ENCODE data around the gene OPRL1.

The OPRL1 gene

DNA sequence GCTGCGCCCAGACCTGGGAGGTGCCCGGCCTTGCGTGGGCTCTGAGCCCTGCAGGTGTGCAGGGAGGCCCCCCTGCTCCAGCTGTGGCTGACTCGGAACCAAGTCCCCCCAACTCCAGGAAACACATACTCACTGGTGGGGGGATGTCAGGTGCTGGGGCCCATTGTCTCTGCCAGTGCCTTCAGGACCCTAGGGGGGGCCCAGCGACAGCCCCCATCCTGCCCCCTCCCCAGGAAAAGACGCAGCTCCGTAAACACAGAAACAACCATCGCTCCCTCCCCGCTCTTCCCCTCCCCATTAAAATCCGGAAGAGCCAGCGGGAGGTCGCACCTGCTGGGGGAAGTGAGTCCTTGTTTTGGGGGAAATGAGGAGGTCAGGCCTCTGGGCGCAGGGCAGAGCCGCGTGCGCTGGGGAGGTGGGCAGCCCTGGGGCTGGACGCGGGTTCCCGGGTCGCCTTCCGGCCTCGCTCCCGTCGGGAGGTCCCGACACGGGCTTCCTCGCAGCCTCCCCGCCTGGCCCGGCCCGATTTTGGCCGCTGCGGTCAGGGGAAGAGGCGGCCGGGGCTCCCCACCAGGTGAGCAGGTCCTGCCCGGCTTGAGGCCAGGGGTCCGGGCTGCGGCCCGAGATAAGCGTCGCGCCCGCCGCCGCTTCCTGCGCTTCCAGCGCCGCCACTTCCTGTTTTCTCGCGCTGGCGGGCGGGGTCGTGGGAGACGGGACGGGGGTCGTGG, 37.7 kb upstream of the OPRL1 start:
- DNase-seq (ENCODE audit: low read depth) = no peak

DNA sequence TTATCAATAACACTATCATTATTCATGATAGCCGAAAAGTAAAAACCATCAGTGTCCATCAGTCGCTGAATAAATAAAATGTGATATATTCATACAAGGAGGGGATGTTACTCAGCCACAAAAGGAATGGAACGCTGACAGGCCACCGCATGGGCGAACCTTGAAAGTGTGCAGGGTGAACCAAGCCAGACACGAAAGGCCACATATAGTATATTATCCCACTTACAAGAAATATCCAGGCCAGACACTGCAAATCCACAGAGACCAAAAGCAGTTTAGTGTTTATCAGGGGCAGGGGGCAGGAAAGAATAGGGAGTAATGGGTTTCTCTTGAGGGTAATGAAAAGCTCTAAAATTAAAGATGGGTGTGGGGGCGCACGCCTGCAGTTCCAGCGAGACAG, 36.1 kb upstream of the OPRL1 start:
- no peak for DNase-seq (ENCODE audit: low read depth)

DNA sequence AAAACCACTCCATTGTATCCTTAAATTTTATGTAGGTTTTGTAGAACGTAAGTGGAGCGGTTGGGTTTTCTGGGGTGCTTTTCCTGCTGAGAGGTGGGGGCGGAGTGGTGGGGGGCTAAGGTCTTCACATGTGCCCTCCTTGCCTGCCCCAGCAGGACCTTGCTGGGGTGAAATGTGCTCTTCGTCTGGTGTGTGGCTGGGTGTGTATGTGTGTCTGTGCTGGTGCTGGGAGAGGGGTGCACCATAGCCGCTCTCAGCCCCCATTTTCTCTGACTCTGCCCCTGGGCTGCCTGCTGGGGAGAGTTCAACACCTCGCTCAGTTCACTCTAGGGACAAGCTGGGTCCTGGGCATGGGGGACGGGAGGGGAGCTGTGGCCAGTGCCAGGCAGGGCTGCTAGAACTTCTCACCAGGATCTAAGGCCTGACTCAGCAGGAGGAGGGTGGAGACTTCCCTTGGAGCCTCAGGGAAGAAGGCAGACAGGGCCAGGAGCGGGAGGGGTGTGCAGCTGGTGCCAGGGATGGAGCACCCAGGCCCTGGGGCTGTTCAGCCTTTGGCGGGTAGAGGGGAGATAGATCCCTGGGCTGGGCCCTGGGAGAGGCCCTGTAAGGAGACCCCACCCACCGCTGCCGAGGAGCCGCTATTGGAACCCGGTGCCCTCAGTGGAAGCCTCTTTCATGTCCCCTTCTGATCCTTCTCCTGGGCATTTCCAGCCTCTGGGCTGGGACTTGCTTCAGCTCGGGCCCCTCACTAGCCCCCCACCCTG, 35.2 kb upstream of the OPRL1 start:
- no peak for DNase-seq (ENCODE audit: low read depth)

DNA sequence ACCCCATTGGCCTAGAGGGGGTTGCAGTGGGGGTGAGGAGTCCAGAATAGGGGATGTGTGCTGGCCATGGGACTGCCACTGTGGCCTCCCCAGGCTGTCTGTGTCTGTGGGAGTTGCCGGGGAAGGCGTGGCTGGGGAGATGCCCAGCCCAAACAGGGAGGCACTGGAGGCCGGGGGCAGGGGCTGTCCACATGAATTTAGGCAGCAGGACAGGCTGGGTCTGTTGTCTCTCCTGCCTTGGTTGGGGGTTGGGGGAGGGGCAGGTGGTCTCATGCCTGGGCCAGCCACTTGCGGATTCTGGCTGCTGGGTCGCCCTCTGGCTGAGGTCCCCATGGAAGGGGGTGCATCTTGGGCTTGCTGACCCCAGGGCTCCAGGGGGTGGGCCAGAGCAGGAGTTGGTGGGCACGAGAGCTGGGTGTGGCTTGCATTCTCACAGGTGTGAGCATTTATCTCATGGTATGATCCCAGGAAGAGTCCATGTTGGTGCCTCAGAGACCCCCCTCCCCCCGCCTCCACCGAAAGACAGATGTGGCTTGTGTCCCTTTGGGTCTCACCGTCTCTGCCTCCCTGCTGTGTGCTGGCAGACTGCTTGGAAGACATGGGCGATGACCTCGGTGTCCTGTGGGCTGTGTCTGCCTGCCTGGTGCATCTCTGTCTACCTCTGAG, 34.4 kb upstream of the OPRL1 start:
- no peak for DNase-seq (ENCODE audit: low read depth)

DNA sequence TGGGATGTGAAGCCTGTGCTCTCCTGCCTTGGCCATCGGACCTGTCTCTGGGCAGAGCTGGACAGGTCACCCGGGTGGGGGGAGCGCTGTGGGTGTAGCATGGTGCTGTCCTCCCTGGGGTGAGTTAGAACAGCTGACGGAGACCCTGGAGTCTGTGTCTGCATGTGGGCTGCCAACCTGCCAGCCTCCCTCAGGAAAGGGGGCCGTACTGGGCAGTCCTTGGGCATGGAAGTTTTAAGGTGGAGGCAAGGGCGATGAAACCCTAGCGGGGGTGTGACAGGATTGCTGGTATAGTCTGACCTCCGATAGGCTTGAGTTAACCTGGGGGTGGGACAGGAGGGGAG, 32.9 kb upstream of the OPRL1 start:
- DNase-seq (ENCODE audit: low read depth) = no peak

DNA sequence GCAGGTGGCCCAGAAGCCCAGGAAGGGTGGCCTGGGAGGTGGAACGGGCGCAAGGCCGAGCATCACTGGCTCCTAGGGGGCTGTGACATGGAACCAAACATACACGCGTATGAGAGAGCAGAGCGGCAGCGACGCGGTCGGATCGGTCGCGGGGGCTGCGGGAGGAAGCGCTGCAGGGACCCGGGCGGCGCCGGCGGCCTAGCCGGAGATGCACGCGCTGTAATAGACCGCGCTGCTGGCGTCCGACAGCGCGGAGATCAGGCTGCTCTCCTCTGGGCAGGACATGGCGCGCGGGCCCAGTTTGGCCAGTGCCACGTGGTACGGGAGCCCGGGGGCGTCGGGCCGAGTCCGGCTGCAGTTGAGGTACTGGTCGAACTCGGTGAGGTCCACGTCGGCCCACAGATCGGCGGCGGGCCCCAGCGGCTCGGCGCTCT, 31.9 kb upstream of the OPRL1 start:
- DNase-seq (ENCODE audit: low read depth) = no peak

DNA sequence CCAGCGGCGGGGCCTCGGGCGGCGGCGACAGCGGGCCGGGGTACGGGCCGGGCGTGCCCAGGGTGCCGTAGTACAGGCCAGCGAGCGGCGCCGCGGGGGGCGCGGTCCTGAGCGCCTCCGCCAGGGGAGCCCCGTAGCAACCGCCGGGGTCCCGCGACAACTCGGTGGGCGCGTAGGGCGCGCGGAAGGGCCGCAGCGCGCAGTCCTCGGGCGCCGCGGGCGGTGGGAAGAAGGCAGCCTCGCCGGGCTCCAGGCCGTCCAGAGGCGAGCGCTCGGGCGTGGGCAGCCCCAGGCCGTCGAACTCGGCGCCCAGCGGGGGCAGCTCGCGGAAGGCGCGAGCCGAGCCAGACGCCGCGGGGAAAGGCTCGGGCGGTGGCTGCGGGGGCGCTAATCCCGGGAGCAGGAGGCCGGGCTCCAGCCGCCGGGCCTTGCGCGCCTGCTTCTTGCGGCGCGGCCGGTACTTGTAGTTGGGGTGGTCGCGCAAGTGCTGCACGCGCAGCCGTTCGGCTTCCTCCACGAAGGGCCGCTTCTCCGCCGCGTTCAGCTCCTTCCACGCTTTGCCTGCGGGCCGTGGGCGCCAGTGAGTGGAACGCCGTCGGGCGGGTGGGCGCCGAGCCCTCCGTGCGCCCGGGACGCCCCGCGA, 31.4 kb upstream of the OPRL1 start:
- no peak for DNase-seq (ENCODE audit: low read depth)

DNA sequence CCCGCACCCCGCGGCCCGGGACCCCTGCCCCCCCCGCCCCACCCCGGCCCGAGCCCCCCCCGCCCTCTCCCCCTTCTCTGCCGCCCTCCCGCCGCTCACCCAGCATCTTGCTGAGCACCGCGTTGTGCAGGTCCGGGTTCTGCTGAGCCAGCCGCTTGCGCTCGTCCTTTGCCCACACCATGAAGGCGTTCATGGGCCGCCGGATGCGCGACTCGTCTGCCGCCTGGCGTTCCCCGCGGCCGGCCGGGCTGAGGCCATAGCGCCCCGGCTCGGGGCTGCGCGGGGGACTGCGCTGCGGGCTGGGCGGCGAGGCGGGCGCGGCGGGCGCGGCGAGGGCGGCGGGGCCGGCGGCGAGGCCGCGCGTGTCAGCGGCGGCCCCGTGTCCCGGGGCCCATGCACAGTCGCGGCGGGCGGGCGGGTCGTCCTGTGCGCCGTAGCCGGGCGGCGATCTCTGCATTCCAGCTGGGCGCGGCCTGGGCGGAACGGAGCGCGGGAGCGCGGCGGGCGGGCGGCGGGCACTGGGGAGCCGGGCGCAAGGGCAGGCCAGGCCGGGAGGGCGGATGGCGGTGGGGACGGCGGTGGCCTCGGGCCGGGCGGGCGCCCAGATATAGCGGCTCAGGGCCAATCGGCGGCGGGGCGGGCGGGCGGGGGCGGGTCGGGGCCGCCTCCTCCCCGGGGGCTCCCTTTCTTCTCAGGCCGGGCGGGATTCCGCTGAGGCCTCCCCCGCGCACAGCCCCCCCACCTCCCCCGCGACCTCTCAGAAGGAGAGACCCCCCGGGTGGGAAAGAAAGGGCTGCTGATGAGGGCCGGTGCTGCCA, 30.6 kb upstream of the OPRL1 start, which contains the start of gene SOX18:
TSS of gene SOX18 (minus strand) at position 580 of the 818 bp plus-strand sequence. CDS start at position 457, 123 bp downstream.
- DNase-seq (ENCODE audit: low read depth) = no peak

DNA sequence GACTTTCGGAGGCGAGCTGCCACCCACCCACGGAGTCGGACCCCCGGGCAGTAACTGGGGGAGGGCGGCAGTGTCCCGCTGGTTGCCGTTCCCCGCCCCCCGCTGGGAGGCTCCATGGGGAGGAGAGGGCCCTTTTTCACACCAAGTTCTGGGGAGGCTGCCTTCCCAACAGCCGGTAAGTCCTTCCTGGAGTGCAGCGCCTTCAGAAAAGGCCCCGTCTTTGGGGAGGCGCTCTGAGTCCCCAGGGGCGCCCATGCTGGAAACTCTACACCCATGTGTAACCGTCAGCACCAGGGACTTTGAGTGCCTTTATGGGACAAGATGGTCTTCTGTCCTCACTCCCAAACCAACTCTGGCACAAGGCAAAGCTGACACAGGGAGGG, 30.0 kb upstream of the OPRL1 start:
- DNase-seq (ENCODE audit: low read depth) = no peak

DNA sequence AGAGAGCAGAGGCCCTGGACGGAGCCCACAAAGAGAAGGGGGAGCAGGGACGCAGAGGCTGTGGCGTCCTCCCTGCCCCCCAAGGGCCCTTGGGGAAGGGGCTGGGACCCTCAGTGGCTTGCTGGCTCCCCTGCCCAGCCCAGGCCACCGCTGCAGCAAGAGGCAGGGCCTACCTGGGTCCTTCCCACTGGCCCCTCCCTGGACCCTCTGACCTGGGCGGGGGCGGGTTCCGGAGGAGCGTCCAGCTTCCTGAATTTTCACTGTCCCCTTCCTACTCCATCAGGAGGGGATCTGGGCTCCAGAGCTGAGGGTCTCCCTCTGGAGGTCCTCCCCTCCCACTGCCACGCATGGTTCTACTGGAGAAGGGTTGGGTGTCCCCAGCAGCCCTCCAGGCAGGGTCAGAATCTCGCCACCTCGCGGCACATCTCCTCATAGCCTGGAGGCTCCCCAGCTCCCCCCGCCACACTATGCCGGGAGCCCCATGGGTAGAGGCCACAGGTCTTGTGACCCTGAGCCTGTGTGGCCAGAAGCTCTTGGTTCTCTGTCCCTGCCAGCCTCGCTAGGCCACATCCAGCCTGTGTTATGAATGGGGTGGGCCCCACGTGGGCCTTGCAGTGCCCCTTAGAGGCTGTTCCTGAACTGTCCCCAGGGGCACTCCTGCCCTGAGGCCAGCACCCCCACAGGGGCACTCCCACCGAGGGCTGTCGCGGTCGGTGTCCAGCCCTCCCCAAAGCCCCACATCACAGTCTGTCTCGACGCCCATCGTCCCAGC, 29.4 kb upstream of the OPRL1 start:
- DNase-seq (ENCODE audit: low read depth) = no peak

DNA sequence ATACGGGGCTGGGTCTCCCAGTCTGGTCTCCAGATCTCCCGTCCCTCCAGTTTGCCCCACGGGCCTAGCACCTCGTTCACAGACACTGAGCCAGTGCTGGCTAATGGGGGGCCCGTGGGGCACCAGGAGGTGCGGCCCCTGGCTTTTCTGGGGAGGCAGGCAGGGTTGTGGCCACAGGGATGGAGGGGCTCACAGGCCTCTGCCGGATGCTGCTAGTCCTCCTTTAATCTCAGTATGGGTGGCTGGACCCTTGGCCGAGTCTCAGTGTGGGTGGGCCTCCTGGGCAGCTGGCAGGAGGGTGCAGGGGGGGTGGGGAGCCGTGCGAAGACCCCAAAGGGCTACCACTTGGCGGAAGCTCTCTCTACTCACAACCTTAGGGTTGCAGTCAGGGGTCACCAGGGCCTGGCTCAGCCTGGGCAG, 28.8 kb upstream of the OPRL1 start:
- no peak for DNase-seq (ENCODE audit: low read depth)

DNA sequence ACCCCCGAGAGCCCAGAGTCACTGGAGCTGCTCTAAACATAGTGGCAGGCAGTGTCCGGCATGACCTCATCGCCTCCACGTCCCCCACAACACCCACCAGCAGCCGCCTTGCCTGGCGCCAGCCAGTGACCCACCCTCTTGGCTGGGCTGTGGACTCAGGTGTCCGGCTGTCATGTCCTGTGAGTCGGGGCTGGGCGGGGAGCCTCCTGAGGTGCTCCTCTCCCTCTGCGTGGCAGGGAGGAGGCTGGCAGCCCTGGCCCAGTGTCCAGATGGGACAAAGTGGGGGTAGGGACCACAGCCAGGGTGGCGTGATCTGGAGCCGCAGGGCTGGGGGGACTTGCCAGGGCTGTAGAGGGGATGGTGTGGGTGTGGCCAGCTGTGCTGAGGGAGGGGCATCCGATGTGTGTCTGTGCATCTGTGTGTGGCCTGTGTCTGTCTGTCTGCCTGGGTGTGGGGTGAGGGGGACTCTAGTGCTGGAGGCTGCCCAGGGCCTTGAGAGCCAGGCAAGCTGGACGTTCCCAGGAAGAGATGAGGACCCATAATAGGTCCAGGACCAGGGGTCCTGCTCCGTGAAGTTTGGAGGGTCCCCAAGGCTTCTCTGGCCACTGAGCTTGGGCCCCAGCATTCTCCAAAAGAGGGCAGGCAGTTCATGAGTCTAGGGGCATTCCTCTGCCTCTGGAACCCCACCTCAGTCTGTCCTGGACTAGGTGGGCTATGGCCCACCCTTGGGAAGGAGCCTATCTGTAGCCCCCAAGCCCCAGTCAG, 28.1 kb upstream of the OPRL1 start:
- no peak for DNase-seq (ENCODE audit: low read depth)

DNA sequence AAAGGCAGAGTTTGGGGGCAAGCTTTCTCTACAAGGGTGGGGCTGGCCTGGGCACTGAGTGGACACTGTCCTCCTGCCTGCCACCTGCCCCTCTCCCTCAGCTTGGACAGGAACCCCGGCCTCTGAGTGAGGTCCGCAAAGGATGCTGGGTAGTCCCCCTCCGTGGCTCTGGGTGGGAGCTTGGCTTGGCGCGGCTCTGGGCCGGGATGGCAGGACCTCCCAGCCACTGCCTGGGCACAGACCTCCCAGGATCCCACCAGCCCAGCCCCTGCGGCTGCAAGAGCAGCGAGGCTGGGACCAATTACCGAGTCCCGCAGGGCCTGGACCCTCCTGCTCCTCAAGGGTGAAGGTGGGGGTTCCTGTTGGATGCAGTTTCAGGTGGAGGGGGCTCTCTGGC, 27.6 kb upstream of the OPRL1 start:
- DNase-seq (ENCODE audit: low read depth) = no peak

DNA sequence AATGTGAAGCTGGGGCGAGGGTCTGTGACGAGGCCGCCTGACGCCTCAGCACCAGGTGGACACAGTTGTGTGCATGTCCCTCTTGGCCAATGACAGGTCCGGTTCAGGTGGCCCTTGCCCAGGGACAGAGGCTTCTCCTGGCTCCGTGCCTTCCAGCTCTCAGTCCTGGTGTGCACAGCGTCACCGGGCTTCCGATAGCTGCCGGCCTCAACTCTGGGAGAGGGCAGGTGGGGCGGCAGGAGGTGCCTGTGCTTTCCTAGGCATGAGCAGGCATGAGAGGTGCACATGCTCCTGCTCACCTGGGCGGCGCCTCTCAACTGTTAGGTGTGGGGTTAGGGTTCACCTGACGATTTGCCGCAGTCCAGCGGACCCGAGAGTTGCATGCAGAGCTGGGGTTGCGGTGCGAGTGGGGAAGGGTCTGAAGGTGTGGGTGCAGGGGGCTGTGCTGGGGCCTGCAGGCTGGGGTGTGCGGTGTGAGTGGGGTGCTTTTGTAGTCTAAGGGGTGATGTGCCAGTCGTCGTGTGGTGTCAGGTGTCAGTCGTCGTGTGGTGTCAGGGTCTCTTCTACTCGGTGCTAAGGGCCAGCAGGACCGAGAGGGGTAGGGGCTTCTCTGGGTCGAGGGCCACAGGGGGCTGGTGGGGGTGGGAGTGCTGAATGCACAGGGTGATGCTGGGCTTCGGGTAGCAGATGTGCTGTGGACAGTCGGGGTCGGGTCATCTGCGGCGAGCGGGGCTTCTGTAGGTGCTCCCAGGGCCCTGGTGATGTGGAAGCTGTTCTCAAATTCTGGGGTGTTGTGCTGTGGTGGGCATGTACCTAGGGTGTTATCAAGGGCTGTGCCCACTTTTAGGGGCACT, 26.7 kb upstream of the OPRL1 start:
- no peak for DNase-seq (ENCODE audit: low read depth)

DNA sequence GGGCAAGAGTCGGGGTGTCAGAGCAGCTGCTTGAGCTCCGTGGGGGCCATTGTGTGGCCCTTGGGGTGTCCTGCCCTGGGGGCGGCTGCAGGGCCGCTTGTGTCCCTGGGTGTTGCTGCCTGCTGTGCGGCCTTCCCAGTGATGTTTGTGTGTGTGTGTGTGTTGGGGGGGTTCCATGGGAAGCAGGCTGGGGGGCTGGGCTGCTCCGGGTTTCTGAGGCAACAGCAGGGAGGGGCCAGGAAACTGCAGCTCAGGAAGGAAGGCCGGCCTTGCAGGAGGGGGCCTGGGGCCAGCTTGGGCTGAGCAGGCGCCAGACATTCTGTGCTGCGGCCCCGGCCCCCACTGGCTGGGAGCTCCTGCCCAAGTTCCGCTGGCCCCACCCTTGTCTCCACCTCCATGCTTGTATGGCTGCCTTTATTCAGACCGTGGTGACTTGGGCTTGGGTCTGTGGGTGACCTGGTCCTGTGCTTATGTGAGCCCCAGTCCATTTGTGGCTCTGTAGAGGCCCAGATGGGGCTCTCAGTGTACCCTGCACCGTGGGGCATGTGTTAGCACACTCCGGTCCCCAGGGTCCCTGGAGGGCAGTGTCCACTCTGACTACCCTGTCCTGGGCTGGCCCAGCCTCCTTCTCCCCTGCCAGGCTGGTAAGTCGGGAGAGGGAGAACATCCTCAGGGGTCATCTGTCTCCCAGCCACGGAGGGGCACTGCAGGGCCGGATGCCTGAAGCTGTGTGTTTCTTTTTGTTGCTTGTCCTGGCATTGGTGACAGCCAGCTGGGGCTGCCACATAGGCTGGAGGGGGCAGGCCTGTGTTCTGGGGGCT, 25.8 kb upstream of the OPRL1 start:
- DNase-seq (ENCODE audit: low read depth) = no peak

DNA sequence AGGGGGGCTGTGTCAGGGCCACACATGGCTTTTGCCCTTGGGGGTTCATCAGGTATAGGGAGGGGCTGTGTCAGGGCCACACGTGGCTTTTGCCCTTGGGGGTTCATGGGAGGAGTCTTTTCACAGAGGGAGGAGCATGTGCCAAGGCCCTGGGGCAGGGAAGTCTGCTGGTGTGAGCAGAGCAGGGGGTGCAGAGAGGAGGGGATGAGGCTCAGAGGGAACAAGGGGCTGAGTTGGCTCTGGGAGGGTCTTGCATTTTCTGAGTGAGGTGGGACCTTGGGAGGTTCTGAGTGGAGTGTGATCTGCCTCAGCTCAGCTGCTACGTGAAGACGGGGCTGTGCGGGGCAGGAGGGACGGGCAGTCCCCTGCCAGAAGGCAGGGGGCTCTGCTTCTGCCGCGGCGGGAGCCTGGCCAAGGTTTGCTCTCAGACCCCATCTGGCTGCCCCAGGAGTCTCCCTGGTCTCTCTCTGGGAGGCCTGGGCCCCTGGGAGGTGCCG, 24.4 kb upstream of the OPRL1 start:
- no peak for DNase-seq (ENCODE audit: low read depth)

DNA sequence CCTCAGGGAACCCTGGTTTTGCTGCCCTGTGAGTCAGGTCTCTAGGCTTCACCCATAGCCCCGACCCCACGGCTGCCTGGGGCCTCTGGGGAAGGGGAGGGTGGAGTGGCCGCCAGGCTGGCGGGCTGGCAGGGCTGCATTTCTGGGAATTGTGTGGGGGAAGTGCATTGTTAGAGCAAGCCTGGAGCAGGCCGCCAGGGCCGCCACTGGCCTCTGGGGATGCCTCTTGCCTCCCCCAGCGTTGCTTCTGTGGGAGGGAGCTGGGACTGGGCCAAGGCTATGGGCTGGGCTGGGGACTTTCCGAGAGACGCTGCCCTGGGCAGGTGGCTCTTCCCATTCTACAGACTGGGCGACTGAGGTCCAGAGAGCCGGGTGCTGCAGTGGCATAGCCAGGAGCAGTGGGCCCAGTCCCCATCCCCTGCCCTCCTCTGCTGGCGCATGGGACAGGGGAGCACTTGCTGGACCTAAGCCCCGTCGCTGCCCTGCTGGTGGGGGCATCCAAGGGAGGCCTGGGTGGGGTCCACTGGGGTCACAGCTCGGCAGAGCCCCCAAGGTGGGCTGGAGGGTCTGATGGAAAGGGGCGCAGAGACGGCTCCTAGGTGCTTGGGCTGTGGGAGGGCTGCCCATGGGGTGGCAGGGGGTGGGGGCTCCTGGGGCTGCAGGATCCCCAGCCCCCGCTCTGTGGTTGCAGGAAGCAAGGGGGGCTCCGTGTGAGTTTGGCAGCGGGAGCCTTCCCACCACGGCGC, 23.8 kb upstream of the OPRL1 start:
- DNase-seq (ENCODE audit: low read depth) = no peak

DNA sequence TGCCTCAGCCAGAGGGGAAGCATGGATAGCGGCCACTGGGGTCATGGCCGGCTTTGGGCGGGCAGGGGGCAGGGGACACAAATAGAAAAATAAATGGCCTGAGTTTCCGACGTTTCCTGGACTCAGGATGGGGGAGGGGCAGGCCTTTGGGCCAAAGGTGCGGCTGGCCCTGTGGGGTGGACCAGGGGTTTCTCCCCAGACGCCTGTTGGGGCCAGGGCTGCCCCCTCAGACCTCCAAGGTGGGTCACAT, 23.3 kb upstream of the OPRL1 start:
- DNase-seq (ENCODE audit: low read depth) = no peak

Measured in HS-27A (cell line).